RWPE2 (cell line): Measurements from ENCODE around the gene CACNA2D4.

Experiments
- ATAC-seq: fragments of 200-7000 bp; cut with Tn5 transposase; 3 replicates; pipeline ENCODE4 v1.9.1; 2021; ENCODE audit warnings: low read depth
- DNase-seq: peaks from one replicate; pipeline ENCODE4 v3.0.0-alpha.2; 2020; ENCODE audit warnings: low spot score
- H3K27ac ChIP-seq: fragments of 450-650 bp; 2 replicates; pipeline ENCODE4 v1.5.1; 2017; ENCODE audit warnings: mild to moderate bottlenecking; ENCODE audit not compliant: poor library complexity, severe bottlenecking
- H3K27me3 ChIP-seq: fragments of 250-450 bp; sonication (Bioruptor Pico); 2 replicates; pipeline ENCODE4 v1.5.1; 2021; ENCODE audit warnings: mild to moderate bottlenecking, moderate library complexity; ENCODE audit not compliant: insufficient read depth, poor library complexity, severe bottlenecking
- H3K36me3 ChIP-seq: fragments of 250-450 bp; sonication (Bioruptor Pico); 2 replicates; pipeline ENCODE4 v1.5.1; 2020; ENCODE audit warnings: low read depth, mild to moderate bottlenecking, moderate library complexity
- H3K4me1 ChIP-seq: fragments of 250-450 bp; sonication (Bioruptor Pico); 2 replicates; pipeline ENCODE4 v1.5.1; 2021; ENCODE audit warnings: mild to moderate bottlenecking, moderate library complexity; ENCODE audit not compliant: insufficient read depth, poor library complexity, severe bottlenecking
- H3K4me3 ChIP-seq: fragments of 250-450 bp; sonication (Bioruptor Pico); 2 replicates; pipeline ENCODE4 v1.5.1; 2021; ENCODE audit warnings: mild to moderate bottlenecking, moderate library complexity; ENCODE audit not compliant: severe bottlenecking
- H3K9me3 ChIP-seq: fragments of 250-450 bp; sonication (Bioruptor Pico); 2 replicates; pipeline ENCODE4 v1.5.1; 2021; ENCODE audit warnings: mild to moderate bottlenecking, moderate library complexity; ENCODE audit not compliant: severe bottlenecking
- TF ChIP-seq, protein P1 (sequence below): fragments of 450-650 bp; IDR thresholded peaks from one replicate; pipeline ENCODE4 v1.5.1; 2017; ENCODE audit warnings: mild to moderate bottlenecking, moderate library complexity; ENCODE audit not compliant: poor library complexity, severe bottlenecking

CACNA2D4 gene

DNA sequence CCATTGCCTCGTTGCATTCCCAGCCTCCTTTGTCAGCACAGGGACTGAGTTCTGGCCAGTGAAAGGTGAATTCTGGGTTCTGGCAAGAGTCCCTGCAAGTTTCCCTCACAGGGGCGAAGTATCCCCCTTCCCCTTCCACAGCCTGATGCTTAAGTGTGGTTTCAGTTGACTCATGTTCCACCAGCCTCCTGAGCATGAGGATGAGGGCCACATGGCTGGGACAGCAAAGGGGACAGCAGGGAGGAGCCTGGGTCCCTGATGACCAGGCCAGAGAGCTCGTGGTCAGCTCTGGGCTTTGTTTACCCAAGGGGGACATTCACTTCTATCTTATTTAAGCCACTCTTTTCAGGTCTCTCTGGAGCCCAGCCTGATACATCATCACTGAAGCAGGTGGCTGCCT is 36.5 kb downstream of the CACNA2D4 start:
- Histone ChIP-seq H3K27me3 (peaks cover 19% of the 10 kb centered on the region), H3K9me3 (no peaks in the 10 kb centered on the region), H3K4me1 (no peaks in the 10 kb centered on the region), H3K4me3 (no peak overlapping the region), H3K27ac (no peak overlapping the region), H3K36me3 (no peaks in the 10 kb centered on the region)
- TF ChIP-seq, protein P1, sequence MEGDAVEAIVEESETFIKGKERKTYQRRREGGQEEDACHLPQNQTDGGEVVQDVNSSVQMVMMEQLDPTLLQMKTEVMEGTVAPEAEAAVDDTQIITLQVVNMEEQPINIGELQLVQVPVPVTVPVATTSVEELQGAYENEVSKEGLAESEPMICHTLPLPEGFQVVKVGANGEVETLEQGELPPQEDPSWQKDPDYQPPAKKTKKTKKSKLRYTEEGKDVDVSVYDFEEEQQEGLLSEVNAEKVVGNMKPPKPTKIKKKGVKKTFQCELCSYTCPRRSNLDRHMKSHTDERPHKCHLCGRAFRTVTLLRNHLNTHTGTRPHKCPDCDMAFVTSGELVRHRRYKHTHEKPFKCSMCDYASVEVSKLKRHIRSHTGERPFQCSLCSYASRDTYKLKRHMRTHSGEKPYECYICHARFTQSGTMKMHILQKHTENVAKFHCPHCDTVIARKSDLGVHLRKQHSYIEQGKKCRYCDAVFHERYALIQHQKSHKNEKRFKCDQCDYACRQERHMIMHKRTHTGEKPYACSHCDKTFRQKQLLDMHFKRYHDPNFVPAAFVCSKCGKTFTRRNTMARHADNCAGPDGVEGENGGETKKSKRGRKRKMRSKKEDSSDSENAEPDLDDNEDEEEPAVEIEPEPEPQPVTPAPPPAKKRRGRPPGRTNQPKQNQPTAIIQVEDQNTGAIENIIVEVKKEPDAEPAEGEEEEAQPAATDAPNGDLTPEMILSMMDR, result no peak
- DNase-seq (no peak), ATAC-seq (no peak)

DNA sequence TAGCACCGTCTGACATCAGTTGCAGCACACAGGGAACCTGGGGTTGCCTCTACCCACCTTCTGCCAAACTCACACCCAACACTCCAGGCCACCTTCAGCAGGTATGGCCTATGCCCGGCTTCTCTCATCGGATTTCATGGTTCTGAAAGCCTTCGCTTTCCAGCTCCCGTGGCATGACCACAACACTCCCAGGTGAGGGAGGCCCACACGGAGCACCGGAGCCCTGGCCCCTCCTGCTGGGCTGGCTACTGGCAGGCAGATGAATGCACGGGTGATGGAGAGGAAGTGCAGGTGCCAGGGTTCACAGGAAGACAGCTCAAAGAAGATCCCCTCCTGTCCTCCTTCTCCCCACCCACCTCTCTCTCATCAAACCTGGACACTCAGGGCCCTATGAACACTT is 37.2 kb downstream of the CACNA2D4 start:
- no peak for DNase-seq
- TF ChIP-seq, protein P1, result no peak

GRCh38 chr12:1880876-1881275 is 37.6 kb downstream of the CACNA2D4 start:
- Histone ChIP-seq H3K27me3 (peaks cover 29% of the 10 kb centered on the region), H3K4me1 (no peaks in the 10 kb centered on the region), H3K9me3 (no peaks in the 10 kb centered on the region), H3K4me3 (no peak overlapping the region), H3K36me3 (no peaks in the 10 kb centered on the region), H3K27ac (no peak overlapping the region)
- TF ChIP-seq, protein P1, result no peak
- DNase-seq, result no peak
- no peak for ATAC-seq

More for the DNA sequence above, 37.2 kb downstream of the CACNA2D4 start:
- no peaks in the 10 kb centered on the region for H3K4me1 ChIP-seq
- peaks cover 25% of the 10 kb centered on the region for H3K27me3 ChIP-seq
- H3K27ac ChIP-seq, result no peak overlapping the region
- no peak overlapping the region for H3K4me3 ChIP-seq
- H3K36me3 ChIP-seq, result no peaks in the 10 kb centered on the region
- no peaks in the 10 kb centered on the region for H3K9me3 ChIP-seq
- ATAC-seq, result no peak

DNA sequence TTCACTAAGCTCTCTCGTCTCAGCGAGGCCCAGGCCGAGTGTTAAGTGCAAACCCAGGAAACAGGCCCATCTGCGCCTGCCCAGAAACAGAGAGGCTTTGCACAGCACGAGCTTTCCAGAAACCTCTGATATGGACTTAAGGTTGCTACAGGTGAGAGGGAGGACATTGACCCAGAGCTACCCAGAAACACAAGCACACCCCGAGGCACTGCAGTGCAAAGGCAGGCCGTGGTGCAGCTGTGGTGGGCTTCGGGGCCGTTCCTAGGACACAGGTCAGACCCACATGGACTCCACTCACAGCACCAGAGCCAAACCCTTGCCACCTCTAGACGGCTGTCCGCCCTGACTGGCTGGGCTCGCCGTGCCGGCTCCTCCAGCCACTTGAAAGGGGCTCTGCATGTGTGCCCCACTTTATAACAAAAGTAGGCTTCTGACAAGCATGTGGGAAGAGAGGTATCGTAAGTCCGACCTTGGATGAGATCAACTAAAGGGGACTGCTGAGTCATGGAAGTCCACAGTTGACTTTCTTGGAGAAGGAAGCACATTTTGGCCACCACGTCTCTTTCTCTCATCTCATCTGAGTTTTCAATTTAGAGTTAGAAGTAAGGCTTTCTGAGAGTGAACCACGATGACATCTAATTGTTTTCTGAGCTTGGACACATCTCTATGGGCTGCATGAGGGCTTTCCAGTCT is 38.2 kb downstream of the CACNA2D4 start:
- Histone ChIP-seq H3K27me3 (peaks cover 33% of the 10 kb centered on the region), H3K9me3 (no peaks in the 10 kb centered on the region), H3K36me3 (no peaks in the 10 kb centered on the region), H3K4me3 (no peak overlapping the region), H3K4me1 (no peaks in the 10 kb centered on the region), H3K27ac (no peak overlapping the region)
- TF ChIP-seq, protein P1, result no peak
- no peak for ATAC-seq
- DNase-seq, result no peak

DNA sequence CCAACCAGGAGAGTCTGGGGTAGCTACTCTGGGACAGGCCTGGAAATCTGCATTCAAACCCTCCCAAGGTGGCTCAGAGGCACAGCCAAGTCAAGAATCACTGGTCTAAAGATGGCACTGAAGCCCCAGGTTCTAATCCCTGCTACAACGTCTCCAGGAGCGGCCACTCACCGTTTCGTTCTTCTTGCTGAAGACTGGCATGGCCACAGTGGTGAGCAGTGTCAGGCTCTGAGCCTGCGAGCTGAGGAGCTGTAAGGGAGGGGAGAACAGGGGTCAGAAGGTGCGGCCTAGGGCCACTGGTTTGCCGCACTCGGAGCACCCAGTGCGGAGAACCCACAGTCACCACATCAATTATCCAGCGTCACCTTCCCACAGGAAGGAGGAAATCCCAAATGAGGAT is 38.8 kb downstream of the CACNA2D4 start:
- TF ChIP-seq, protein P1, result no peak
- Histone ChIP-seq H3K4me1 (no peaks in the 10 kb centered on the region), H3K27me3 (peaks cover 40% of the 10 kb centered on the region), H3K9me3 (no peaks in the 10 kb centered on the region), H3K27ac (no peak overlapping the region), H3K36me3 (no peaks in the 10 kb centered on the region), H3K4me3 (no peak overlapping the region)
- no peak for DNase-seq
- no peak for ATAC-seq
